Gastroesophageal sphincter (tissue), 4 donors: Measurements from ENCODE around the gene TOM1L2. TPM values are rescaled to one million over a fixed set of nuclear protein-coding genes. Genes with fewer than 3 reads are reported as not detected.
"Not testable (repeated sequence)": the region's sequence is repeated elsewhere in the genome, so short reads cannot be mapped to it uniquely, and the experiment has no call there.

ENCODE experiments used
- ATAC-seq: fragments of 150-250 bp; one replicate; pipeline ENCODE4 v1.9.1; 2016; ENCODE audit warnings: mild to moderate bottlenecking, moderate library complexity
- H3K27ac ChIP-seq, 4 donors: fragments of 200-600 bp; sonication (generic) in 3 of 4; 1 replicate in 3 of 4; 2 replicates in 1 of 4; pipeline ENCODE4 v1.5.1; 2016 to 2019
- H3K27me3 ChIP-seq: fragments of 200-600 bp; sonication (generic); one replicate; pipeline ENCODE4 v1.5.1; 2019
- H3K36me3 ChIP-seq, 2 donors: fragments of 200-600 bp; sonication (generic); one replicate each; pipeline ENCODE4 v1.5.1; 2019; ENCODE audit warnings: control low read depth in 1 of 2
- H3K4me1 ChIP-seq, 3 donors: fragments of 200-600 bp; sonication (generic); 1 replicate in 2 of 3; 2 replicates in 1 of 3; pipeline ENCODE4 v1.5.1; 2016 to 2019; ENCODE audit warnings: control low read depth in 2 of 3
- H3K4me3 ChIP-seq, 2 donors: fragments of 200-600 bp; sonication (generic); one replicate each; pipeline ENCODE4 v1.5.1; 2019; ENCODE audit warnings: mild to moderate bottlenecking in 1 of 2, moderate library complexity in 1 of 2
- H3K9me3 ChIP-seq, 3 donors: fragments of 200-600 bp; sonication (generic); one replicate each; pipeline ENCODE4 v1.5.1; 2017 to 2019; ENCODE audit warnings: control low read depth in 2 of 3
- EP300 ChIP-seq: sonication (generic); formaldehyde crosslinking; IDR thresholded peaks from one replicate; pipeline ENCODE4 v1.6.1; 2017; ENCODE audit warnings: antibody characterized with exemption, mild to moderate bottlenecking
- POLR2A ChIP-seq, 2 donors: fragments of 450-650 bp; IDR thresholded peaks; one replicate each; pipeline ENCODE4 v1.6.1; 2017; ENCODE audit warnings: antibody characterized with exemption in 2 of 2, mild to moderate bottlenecking in 2 of 2, moderate library complexity in 1 of 2
- POLR2AphosphoS5 ChIP-seq: sonication (generic); formaldehyde crosslinking; IDR thresholded peaks from one replicate; pipeline ENCODE4 v1.6.1; 2017; ENCODE audit warnings: antibody characterized with exemption
- WGBS, 2 donors: methylation state at CpG; one replicate each; pipeline ENCODE4 v1.1.5; 2018; ENCODE audit warnings: low coverage in 1 of 2; 5-methylcytosine and 5-hydroxymethylcytosine counted together
- total RNA-seq, 4 donors: library from RNA; depleted of rRNA; stranded (reverse); fragments of >200 nt; gene quantifications; one replicate each; pipeline ENCODE4 v1.1.0, GENCODE V29; 2016
- TF ChIP-seq, protein P1 (sequence below), 4 experiments: fragments of 200-600 bp in 2 of 4; fragments of 450-650 bp in 2 of 4; sonication (generic) in 1 of 4; IDR thresholded peaks; one replicate each; pipeline ENCODE4 v1.5.1; 2017 to 2019; ENCODE audit warnings: antibody characterized with exemption in 4 of 4, mild to moderate bottlenecking in 2 of 4, moderate library complexity in 2 of 4

TOM1L2 gene
- total RNA-seq, 4 donors from 2014 or later, result 49.6 to 88.9 (median 74.8) TPM

- no peaks in the 10 kb centered on the region for H3K27me3 ChIP-seq
- 32 to 41% methylated on average over 2 to 4 of the region's 5 CpGs for WGBS, 2 donors
- no peak overlapping the region for H3K4me3 ChIP-seq
- ATAC-seq, result peak; percentile 82
- H3K27ac ChIP-seq, result peak overlapping the region in 2 of 4 donors; percentile 43 to 46
- no peaks in the 10 kb centered on the region for H3K9me3 ChIP-seq
- H3K36me3 ChIP-seq, result no peaks in the 10 kb centered on the region
- H3K4me1 ChIP-seq, result peaks cover 0 to 55% (median 24%) of the 10 kb centered on the region in 3 donors
- no peak for TF ChIP-seq POLR2AphosphoS5
- TF ChIP-seq, protein P1, sequence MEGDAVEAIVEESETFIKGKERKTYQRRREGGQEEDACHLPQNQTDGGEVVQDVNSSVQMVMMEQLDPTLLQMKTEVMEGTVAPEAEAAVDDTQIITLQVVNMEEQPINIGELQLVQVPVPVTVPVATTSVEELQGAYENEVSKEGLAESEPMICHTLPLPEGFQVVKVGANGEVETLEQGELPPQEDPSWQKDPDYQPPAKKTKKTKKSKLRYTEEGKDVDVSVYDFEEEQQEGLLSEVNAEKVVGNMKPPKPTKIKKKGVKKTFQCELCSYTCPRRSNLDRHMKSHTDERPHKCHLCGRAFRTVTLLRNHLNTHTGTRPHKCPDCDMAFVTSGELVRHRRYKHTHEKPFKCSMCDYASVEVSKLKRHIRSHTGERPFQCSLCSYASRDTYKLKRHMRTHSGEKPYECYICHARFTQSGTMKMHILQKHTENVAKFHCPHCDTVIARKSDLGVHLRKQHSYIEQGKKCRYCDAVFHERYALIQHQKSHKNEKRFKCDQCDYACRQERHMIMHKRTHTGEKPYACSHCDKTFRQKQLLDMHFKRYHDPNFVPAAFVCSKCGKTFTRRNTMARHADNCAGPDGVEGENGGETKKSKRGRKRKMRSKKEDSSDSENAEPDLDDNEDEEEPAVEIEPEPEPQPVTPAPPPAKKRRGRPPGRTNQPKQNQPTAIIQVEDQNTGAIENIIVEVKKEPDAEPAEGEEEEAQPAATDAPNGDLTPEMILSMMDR (IDR thresholded peaks at IDR 0.05), result peak; percentile 61 to 86 (median 68)
Observed at GRCh38 chr17:17919169-17920107, 52.8 kb downstream of the TOM1L2 start.

DNA sequence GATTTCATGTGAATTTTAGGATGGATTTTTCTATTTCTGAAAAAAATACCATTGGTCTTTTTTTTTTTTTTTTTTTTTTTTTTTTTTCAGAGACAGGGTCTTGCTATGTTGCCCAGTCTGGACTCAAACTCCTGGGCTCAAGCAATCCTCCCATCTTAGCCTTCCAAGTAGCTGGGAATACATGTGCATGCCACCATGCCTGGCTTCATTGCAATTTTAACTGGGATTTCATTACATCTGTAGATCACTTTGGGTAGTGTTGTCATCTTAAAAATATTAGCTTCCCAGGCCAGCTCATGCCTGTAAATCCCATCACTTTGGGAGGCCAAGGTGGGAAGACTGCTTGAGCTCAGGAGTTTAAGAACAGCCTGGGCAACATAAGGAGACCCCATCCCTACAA is 54.8 kb downstream of the TOM1L2 start:
- TF ChIP-seq POLR2AphosphoS5, result no peak
- no peak for TF ChIP-seq EP300
- TF ChIP-seq, protein P1 (IDR thresholded peaks at IDR 0.05), result no peak
- TF ChIP-seq POLR2A (IDR thresholded peaks at IDR 0.05), result no peak
- Histone ChIP-seq H3K27me3 (no peaks in the 10 kb centered on the region), H3K9me3 (no peaks in the 10 kb centered on the region), H3K27ac (no peak overlapping the region), H3K4me1 (peaks cover 0 to 54% (median 27%) of the 10 kb centered on the region in 3 donors), H3K36me3 (no peaks in the 10 kb centered on the region), H3K4me3 (no peak overlapping the region)
- ATAC-seq, result no peak

DNA sequence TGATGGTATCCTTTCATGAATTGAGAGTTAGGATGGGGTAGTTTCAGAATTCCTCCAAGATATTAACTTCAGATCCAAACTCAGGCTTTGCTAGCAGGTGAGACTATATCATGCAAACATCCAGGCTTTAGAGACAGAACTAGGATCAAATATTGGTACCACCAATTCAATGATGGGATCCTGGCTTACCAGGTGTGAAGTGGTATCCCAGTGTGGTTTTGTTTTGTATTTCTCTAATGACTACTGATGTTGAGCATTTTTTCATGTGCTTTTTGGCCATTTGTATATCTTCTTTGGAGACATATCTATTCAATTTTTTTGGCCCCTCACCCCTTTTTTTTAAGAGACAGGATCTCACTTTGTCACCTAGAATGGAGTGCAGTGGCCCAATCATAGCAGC is 57.0 kb downstream of the TOM1L2 start:
- H3K9me3 ChIP-seq, result no peaks in the 10 kb centered on the region
- no peak overlapping the region for H3K4me3 ChIP-seq
- no peak overlapping the region for H3K27ac ChIP-seq
- H3K36me3 ChIP-seq, result no peaks in the 10 kb centered on the region
- no peak for ATAC-seq
- TF ChIP-seq, protein P1 (IDR thresholded peaks at IDR 0.05), result no peak
- TF ChIP-seq POLR2AphosphoS5, result no peak
- no peaks in the 10 kb centered on the region for H3K27me3 ChIP-seq
- H3K4me1 ChIP-seq, result peaks cover 0 to 44% (median 10%) of the 10 kb centered on the region in 3 donors

GRCh38 chr17:17913695-17914332 is 58.4 kb downstream of the TOM1L2 start:
- Histone ChIP-seq H3K27ac (peak overlapping the region in 2 of 4 donors; percentile 33 to 34), H3K36me3 (no peaks in the 10 kb centered on the region), H3K9me3 (no peaks in the 10 kb centered on the region), H3K4me1 (peaks cover 0 to 40% (median 10%) of the 10 kb centered on the region in 3 donors), H3K27me3 (no peaks in the 10 kb centered on the region), H3K4me3 (no peak overlapping the region)
- ATAC-seq, result peak; percentile 93
- WGBS, 2 donors, result 6 to 13% methylated on average over 2 to 3 of the region's 4 CpGs
- TF ChIP-seq POLR2AphosphoS5 (peak; percentile 29), POLR2A (IDR thresholded peaks at IDR 0.05) (no peak), EP300 (no peak)

DNA sequence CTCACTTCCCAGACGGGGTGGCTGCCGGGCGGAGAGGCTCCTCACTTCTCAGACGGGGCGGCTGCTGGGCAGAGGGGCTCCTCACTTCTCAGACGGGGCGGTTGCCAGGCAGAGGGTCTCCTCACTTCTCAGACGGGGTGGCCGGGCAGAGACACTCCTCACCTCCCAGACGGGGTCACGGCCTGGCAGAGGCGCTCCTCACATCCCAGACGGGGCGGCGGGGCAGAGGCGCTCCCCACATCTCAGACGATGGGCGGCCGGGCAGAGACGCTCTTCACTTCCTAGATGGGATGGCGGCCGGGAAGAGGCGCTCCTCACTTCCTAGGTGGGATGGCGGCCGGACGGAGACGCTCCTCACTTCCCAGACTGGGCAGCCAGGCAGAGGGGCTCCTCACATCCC is 59.9 kb downstream of the TOM1L2 start:
- WGBS, 2 donors, result no CpG with 5 or more reads among the region's 27 CpGs
- peaks cover 0 to 36% (median 10%) of the 10 kb centered on the region in 3 donors for H3K4me1 ChIP-seq
- H3K27me3 ChIP-seq, H3K9me3 ChIP-seq, H3K4me3 ChIP-seq, H3K36me3 ChIP-seq, ATAC-seq, H3K27ac ChIP-seq: not testable (repeated sequence)
